ENCODE measurements around the gene MYMK.

Gene MYMK

GRCh38 chr9:133558191-133559126, 33.7 kb upstream of the MYMK start:
- DNase-seq (ENCODE audit: low read depth) = no peak

- no peak for DNase-seq (ENCODE audit: low read depth)
Observed at GRCh38 chr9:133557581-133557980, 32.8 kb upstream of the MYMK start.

- no peak for DNase-seq (ENCODE audit: low read depth)
Observed at GRCh38 chr9:133556354-133556753, 31.6 kb upstream of the MYMK start.

- DNase-seq (ENCODE audit: low read depth) = no peak
Observed at GRCh38 chr9:133554729-133555128, 30.0 kb upstream of the MYMK start.

- no peak for DNase-seq (ENCODE audit: low read depth)
Observed at GRCh38 chr9:133553973-133554713, 29.4 kb upstream of the MYMK start.

- DNase-seq (ENCODE audit: low read depth) = no peak
Observed at GRCh38 chr9:133553123-133553522, 28.4 kb upstream of the MYMK start.

GRCh38 chr9:133552236-133552635, 27.5 kb upstream of the MYMK start:
- no peak for DNase-seq (ENCODE audit: low read depth)

- DNase-seq (ENCODE audit: low read depth) = no peak
Observed at GRCh38 chr9:133551446-133551845, 26.7 kb upstream of the MYMK start.

GRCh38 chr9:133547116-133547515, 22.4 kb upstream of the MYMK start:
- no peak for DNase-seq (ENCODE audit: low read depth)

GRCh38 chr9:133546287-133546680, 21.5 kb upstream of the MYMK start:
- DNase-seq (ENCODE audit: low read depth) = no peak

- DNase-seq (ENCODE audit: low read depth) = no peak
Observed at GRCh38 chr9:133545494-133546286, 20.9 kb upstream of the MYMK start.

- DNase-seq (ENCODE audit: low read depth) = no peak
Observed at GRCh38 chr9:133543772-133544467, 19.2 kb upstream of the MYMK start.

GRCh38 chr9:133542002-133542401, 17.2 kb upstream of the MYMK start:
- DNase-seq (ENCODE audit: low read depth) = no peak

- no peak for DNase-seq (ENCODE audit: low read depth)
Observed at GRCh38 chr9:133540698-133541025, 15.9 kb upstream of the MYMK start.

GRCh38 chr9:133539991-133540697, 15.4 kb upstream of the MYMK start:
- DNase-seq (ENCODE audit: low read depth) = no peak

- DNase-seq (ENCODE audit: low read depth) = no peak
Observed at GRCh38 chr9:133538851-133539833, 14.4 kb upstream of the MYMK start.

GRCh38 chr9:133538176-133538575, 13.4 kb upstream of the MYMK start:
- DNase-seq (ENCODE audit: low read depth) = no peak

- DNase-seq (ENCODE audit: low read depth) = no peak
Observed at GRCh38 chr9:133537257-133537656, 12.5 kb upstream of the MYMK start.

GRCh38 chr9:133536536-133536935, 11.8 kb upstream of the MYMK start:
- no peak for DNase-seq (ENCODE audit: low read depth)

GRCh38 chr9:133536080-133536479, 11.3 kb upstream of the MYMK start:
- DNase-seq (ENCODE audit: low read depth) = no peak

Data from T follicular helper cell (primary cell).